Karpas-422 (cell line): ENCODE data around the gene BMPR1B. TPM values are rescaled to one million over a fixed set of nuclear protein-coding genes. Genes with fewer than 3 reads are reported as not detected.
A peak's percentile ranks its signal among the peaks of the same experiment; 100 is the strongest.

ENCODE experiments used
- DNase-seq: peaks from one replicate; pipeline ENCODE4 v3.0.0-alpha.2; 2015
- H2AFZ ChIP-seq: fragments of 200-600 bp; sonication (generic); 2 replicates; pipeline ENCODE4 v1.6.1; 2014; ENCODE audit warnings: antibody characterized with exemption, low read length, mixed read lengths
- H3K27ac ChIP-seq: fragments of 200-600 bp; sonication (generic); 2 replicates; pipeline ENCODE4 v1.5.1; 2014; ENCODE audit warnings: mild to moderate bottlenecking, low read length, moderate library complexity
- H3K27me3 ChIP-seq: fragments of 200-600 bp; sonication (generic); 2 replicates; pipeline ENCODE4 v1.6.1; 2014; ENCODE audit warnings: low read length, mixed read lengths
- H3K36me3 ChIP-seq: fragments of 200-600 bp; sonication (generic); 2 replicates; pipeline ENCODE4 v1.6.1; 2014; ENCODE audit warnings: low read length, mixed read lengths; ENCODE audit not compliant: insufficient read depth
- H3K4me1 ChIP-seq: fragments of 200-600 bp; sonication (generic); 2 replicates; pipeline ENCODE4 v1.6.1; 2014; ENCODE audit warnings: mild to moderate bottlenecking, low read length, mixed read lengths
- H3K4me2 ChIP-seq: fragments of 200-600 bp; sonication (generic); 2 replicates; pipeline ENCODE4 v1.6.1; 2014; ENCODE audit warnings: low read length, low read depth, mild to moderate bottlenecking; ENCODE audit not compliant: poor library complexity, severe bottlenecking
- H3K4me3 ChIP-seq: fragments of 200-600 bp; sonication (generic); 2 replicates; pipeline ENCODE4 v1.5.1; 2014; ENCODE audit warnings: mild to moderate bottlenecking, antibody characterized with exemption, low read length, mixed read lengths
- H3K79me2 ChIP-seq: fragments of 200-600 bp; sonication (generic); 2 replicates; pipeline ENCODE4 v1.6.1; 2014; ENCODE audit warnings: mild to moderate bottlenecking, low read length, mixed read lengths
- H3K9ac ChIP-seq: fragments of 200-600 bp; sonication (generic); 2 replicates; pipeline ENCODE4 v1.6.0; 2014; ENCODE audit warnings: low read length
- H3K9me2 ChIP-seq: fragments of 200-600 bp; sonication (generic), shearing (Covaris generic); replicated peaks from 2 replicates; pipeline ENCODE4 v1.6.0; 2014; ENCODE audit warnings: mild to moderate bottlenecking, low read length, moderate library complexity; ENCODE audit not compliant: insufficient read depth
- H3K9me3 ChIP-seq: fragments of 300-700, 200-600 bp; sonication (generic); 2 replicates; pipeline ENCODE4 v1.6.1; 2014; ENCODE audit warnings: low read length, mixed read lengths
- H4K20me1 ChIP-seq: fragments of 200-600 bp; sonication (generic); 2 replicates; pipeline ENCODE4 v1.6.1; 2014; ENCODE audit warnings: mild to moderate bottlenecking, antibody characterized with exemption, low read length, low read depth; ENCODE audit not compliant: insufficient read depth
- total RNA-seq: library from RNA; depleted of rRNA; stranded (reverse); fragments of >200 nt; shearing (Covaris generic); gene quantifications from 2 replicates; pipeline ENCODE4 v1.2.3, GENCODE V29; 2014; ENCODE audit warnings: low replicate concordance

BMPR1B gene
- total RNA-seq, 1 experiment from 2014 or later: not detected

DNA sequence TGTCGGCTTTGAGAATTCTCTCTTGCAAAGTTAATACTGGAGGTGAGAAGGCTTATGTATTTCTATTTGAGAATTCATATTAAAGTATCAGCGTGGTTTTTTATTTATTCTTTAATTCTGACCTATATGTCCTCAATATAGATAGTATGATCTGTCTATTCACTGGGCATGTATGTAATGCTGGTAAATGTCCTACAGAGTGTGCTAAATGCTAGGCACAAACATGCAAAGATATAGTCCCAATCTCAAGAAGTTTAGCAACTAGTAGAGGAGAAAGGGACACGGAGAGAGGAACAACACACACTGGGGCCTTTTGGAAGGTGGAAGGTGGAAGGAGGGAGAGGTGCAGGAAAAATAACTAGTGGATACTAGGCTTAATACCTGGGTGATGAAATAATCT lies 11.0 kb upstream of the BMPR1B start:
- Histone ChIP-seq H2AFZ (no peak overlapping the region), H3K9me3 (no peaks in the 10 kb centered on the region), H3K27ac (no peak overlapping the region), H3K4me3 (no peak overlapping the region), H3K9me2 (no peaks in the 10 kb centered on the region), H3K27me3 (no peaks in the 10 kb centered on the region), H3K9ac (no peak overlapping the region), H3K4me1 (no peaks in the 10 kb centered on the region), H3K36me3 (no peaks in the 10 kb centered on the region), H3K4me2 (no peak overlapping the region), H4K20me1 (no peaks in the 10 kb centered on the region), H3K79me2 (no peaks in the 10 kb centered on the region)
- DNase-seq: no peak

DNA sequence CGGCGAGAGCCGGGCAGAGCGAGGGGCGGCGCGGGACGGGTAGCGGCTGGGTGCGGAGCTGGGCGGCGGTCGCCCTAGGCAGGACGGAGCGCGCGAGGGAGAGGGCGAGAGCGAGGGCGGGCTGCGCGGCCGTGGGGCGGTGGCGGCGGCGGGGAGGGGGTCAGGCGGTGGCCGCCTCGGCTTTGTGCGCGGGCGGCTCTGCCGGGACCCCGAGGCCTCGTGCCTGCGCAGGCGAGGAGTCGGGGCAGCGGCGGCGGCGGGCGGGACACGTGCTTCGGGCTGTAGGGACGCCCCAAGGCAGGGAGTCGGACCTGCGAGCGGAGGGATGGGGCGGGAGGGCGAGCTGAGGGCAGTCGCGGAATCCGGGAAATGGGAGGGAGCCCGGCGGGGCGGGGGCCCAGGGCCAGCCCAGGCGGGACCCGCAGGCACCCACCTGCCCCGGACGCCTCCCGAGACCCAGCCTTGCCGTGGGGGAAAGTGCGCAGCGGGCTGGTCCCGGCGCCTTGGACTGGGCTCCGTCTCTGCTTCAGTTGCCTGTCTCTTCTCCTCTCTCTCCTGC lies 465 bp downstream of the BMPR1B start:
- Histone ChIP-seq H3K79me2 (no peaks in the 10 kb centered on the region), H2AFZ (no peak overlapping the region), H4K20me1 (no peaks in the 10 kb centered on the region), H3K9me3 (no peaks in the 10 kb centered on the region), H3K4me3 (no peak overlapping the region), H3K27me3 (no peaks in the 10 kb centered on the region), H3K4me2 (no peak overlapping the region), H3K9ac (no peak overlapping the region), H3K36me3 (no peaks in the 10 kb centered on the region), H3K4me1 (peaks cover 16% of the 10 kb centered on the region), H3K27ac (no peak overlapping the region), H3K9me2 (no peaks in the 10 kb centered on the region)
- DNase-seq: no peak

DNA sequence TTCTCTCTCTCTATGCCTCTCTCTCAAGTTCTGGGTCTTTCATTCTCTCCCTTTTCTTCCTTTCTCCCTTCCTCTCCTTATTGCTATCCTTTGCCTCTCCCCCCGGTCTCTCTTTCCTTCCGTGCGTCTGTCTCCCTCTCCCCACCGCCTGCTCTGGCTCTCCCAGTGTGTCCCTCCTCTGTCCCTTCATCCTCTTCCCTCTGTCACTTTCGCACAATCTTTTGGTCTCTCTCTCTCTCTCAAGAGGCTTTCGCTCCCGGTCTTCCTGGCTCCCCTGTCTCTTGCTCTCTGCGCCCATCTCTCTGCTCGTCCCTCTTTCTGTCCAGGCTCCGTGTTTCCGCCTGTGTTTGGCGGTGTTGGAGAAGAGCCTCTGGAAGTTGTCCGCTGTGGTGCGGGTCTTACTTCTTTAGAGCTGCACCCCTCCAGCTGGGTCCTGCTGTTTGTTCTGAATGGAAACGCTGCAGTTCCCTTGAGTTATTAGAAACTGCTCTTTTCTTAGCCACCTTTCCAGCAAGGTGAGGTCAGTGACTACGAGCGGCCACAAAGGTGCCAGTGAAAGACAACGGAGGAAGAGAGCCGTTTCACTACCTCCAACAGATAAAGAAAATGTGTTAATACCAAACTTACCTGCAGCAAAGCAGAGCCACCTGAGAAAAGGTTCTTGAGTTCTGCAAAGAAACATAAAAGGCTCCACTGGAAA lies 1.1 kb downstream of the BMPR1B start:
- no peak overlapping the region for H3K4me2 ChIP-seq
- H3K4me3 ChIP-seq: no peak overlapping the region
- no peak for DNase-seq

DNA sequence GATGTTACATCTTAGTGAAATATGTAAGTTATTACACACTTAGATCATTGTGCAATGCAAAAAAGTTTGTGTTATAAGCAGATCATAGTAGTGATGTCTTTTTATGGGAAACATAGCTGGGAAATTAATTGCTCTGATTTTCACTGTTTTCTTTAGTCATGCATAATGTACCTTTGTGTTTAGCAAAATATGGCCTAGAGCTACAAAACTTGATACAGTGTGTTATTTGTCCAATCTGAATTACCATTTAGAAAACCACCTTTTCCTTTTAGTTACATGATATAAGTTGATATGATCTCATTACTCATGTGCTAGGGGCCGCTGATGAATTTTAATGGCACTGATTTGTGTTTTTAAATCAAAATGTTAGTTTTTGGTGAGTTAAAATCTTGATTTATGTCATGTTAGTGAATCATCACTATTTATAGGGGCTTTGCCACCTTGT lies 2.0 kb downstream of the BMPR1B start:
- no peak overlapping the region for H3K9ac ChIP-seq
- no peaks in the 10 kb centered on the region for H3K9me2 ChIP-seq
- H3K4me2 ChIP-seq: no peak overlapping the region
- H2AFZ ChIP-seq: no peak overlapping the region
- H3K4me3 ChIP-seq: no peak overlapping the region
- no peaks in the 10 kb centered on the region for H3K79me2 ChIP-seq
- no peaks in the 10 kb centered on the region for H3K36me3 ChIP-seq
- DNase-seq: no peak
- no peaks in the 10 kb centered on the region for H4K20me1 ChIP-seq
- no peak overlapping the region for H3K27ac ChIP-seq
- H3K9me3 ChIP-seq: no peaks in the 10 kb centered on the region
- 0 out of 2 replicates have a peak, but pooled peaks cover 2% of the 10 kb centered on the region for H3K27me3 ChIP-seq
- H3K4me1 ChIP-seq: peaks cover 16% of the 10 kb centered on the region

More for the DNA sequence above, 1.1 kb downstream of the BMPR1B start:
- Histone ChIP-seq H2AFZ (no peak overlapping the region), H3K9me3 (no peaks in the 10 kb centered on the region), H3K4me1 (peaks cover 16% of the 10 kb centered on the region), H3K79me2 (no peaks in the 10 kb centered on the region), H4K20me1 (no peaks in the 10 kb centered on the region), H3K36me3 (no peaks in the 10 kb centered on the region), H3K9me2 (no peaks in the 10 kb centered on the region), H3K9ac (no peak overlapping the region), H3K27me3 (no peaks in the 10 kb centered on the region), H3K27ac (no peak overlapping the region)

DNA sequence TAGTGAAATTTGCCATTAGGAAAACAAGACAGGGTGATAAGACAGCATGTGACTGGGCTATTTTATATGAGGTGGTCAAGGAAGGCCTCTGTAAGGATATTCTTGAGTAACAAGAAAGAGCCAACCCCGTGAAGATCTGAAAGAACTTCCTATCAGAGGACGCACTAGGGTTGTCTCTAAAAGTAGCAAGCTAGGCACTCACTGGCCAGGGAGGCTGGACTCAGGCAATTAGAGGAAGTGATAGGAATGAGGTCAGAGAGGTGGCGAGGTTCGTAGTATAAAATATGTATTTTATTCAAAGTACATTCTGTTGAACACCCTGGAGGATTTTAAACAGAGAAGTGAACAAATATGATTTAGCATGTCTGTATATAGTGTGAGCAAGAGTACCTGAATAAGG lies 4.6 kb downstream of the BMPR1B start:
- Histone ChIP-seq H3K27ac (no peak overlapping the region), H3K36me3 (no peaks in the 10 kb centered on the region), H3K9me2 (no peaks in the 10 kb centered on the region), H3K9ac (no peak overlapping the region), H3K4me1 (peaks cover 21% of the 10 kb centered on the region), H3K4me2 (no peak overlapping the region), H2AFZ (no peak overlapping the region), H4K20me1 (no peaks in the 10 kb centered on the region), H3K9me3 (no peaks in the 10 kb centered on the region), H3K4me3 (no peak overlapping the region), H3K79me2 (no peaks in the 10 kb centered on the region), H3K27me3 (0 out of 2 replicates have a peak, but pooled peaks cover 2% of the 10 kb centered on the region)
- DNase-seq: peak; percentile 70

DNA sequence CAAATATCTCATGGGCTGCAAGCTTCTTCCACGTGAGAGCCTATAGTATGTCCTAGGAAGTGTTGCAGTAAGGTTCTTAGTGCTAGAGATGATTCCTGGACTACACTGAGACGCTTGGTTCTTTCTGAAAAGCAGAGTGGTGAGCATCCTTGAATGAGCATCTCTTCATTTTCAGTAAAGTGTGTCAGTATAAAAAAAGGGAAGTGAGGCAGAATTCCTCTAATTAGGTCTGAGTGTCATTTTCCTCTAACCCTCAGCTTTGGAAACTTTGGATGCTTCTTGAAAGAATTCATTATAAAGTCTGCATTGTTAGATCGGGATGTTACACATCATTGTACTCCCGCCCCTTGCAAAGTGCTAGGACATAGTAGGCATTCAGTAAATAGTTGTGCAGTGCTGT lies 5.2 kb downstream of the BMPR1B start:
- 0 out of 2 replicates have a peak, but pooled peaks cover 2% of the 10 kb centered on the region for H3K27me3 ChIP-seq

DNA sequence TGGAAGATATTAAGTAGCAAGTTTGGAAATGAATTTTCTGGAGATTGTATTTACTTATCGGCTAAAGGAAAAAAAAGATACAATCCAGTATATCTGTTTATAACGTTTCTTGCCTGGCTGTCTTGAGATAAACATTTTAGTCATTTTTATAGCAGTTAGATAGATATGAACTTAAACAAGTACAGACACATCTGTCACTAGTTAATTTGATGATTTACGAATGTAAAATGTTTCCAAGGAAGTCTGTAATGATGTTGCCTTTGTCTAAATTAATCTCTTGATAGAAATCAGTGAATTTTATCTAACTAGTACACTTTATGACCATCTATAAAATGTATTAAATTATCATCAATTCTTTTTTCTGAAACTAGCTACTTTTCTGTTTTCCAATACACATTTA lies 5.7 kb downstream of the BMPR1B start:
- H3K4me3 ChIP-seq: no peak overlapping the region
- no peaks in the 10 kb centered on the region for H3K9me2 ChIP-seq
- no peak overlapping the region for H2AFZ ChIP-seq
- DNase-seq: no peak
- H3K27me3 ChIP-seq: 0 out of 2 replicates have a peak, but pooled peaks cover 2% of the 10 kb centered on the region
- H3K9me3 ChIP-seq: no peaks in the 10 kb centered on the region
- H4K20me1 ChIP-seq: no peaks in the 10 kb centered on the region
- no peak overlapping the region for H3K4me2 ChIP-seq
- no peaks in the 10 kb centered on the region for H3K36me3 ChIP-seq
- H3K27ac ChIP-seq: no peak overlapping the region
- no peaks in the 10 kb centered on the region for H3K79me2 ChIP-seq
- peaks cover 21% of the 10 kb centered on the region for H3K4me1 ChIP-seq
- H3K9ac ChIP-seq: no peak overlapping the region

More for the DNA sequence above, 5.2 kb downstream of the BMPR1B start:
- Histone ChIP-seq H3K9me2 (no peaks in the 10 kb centered on the region), H3K4me3 (no peak overlapping the region), H3K4me2 (no peak overlapping the region), H4K20me1 (no peaks in the 10 kb centered on the region), H3K27ac (no peak overlapping the region), H3K9me3 (no peaks in the 10 kb centered on the region), H3K4me1 (peaks cover 21% of the 10 kb centered on the region), H3K79me2 (no peaks in the 10 kb centered on the region), H3K9ac (no peak overlapping the region), H3K36me3 (no peaks in the 10 kb centered on the region), H2AFZ (no peak overlapping the region)
- DNase-seq: no peak

DNA sequence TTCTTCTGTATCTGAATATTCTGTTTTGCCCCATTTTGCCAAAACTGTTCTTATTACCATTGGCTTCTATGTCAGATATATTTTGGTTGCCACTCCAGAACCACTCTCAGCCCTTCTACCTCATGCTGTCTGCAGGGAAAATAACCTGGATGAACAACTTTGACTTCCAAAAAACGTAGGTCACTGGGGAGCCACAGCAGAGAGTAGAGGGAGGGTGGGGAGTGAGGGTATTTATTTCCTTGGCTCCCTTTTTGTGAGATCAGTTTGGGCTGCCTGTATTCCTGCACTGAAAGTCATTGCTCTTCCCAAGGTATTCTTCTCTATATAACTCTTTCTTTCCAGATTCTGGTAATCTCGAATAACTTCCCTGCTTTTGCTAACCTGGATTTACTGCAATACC lies 6.3 kb downstream of the BMPR1B start:
- Histone ChIP-seq H4K20me1 (no peaks in the 10 kb centered on the region), H3K36me3 (no peaks in the 10 kb centered on the region), H3K9me2 (no peaks in the 10 kb centered on the region), H3K9me3 (no peaks in the 10 kb centered on the region), H3K4me3 (no peak overlapping the region), H2AFZ (no peak overlapping the region), H3K79me2 (no peaks in the 10 kb centered on the region), H3K27me3 (0 out of 2 replicates have a peak, but pooled peaks cover 2% of the 10 kb centered on the region), H3K27ac (no peak overlapping the region), H3K4me1 (peaks cover 21% of the 10 kb centered on the region), H3K9ac (no peak overlapping the region), H3K4me2 (no peak overlapping the region)
- DNase-seq: no peak
